ENCODE measurements around the gene RBM4. TPM values are rescaled to one million over a fixed set of nuclear protein-coding genes. Genes with fewer than 3 reads are reported as not detected.

RBM4 gene, protein sequence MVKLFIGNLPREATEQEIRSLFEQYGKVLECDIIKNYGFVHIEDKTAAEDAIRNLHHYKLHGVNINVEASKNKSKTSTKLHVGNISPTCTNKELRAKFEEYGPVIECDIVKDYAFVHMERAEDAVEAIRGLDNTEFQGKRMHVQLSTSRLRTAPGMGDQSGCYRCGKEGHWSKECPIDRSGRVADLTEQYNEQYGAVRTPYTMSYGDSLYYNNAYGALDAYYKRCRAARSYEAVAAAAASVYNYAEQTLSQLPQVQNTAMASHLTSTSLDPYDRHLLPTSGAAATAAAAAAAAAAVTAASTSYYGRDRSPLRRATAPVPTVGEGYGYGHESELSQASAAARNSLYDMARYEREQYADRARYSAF
- total RNA-seq, result 100 to 1,000 TPM in 1 of 2 donors, 10 to 100 TPM in 1; 70.9 to 120 TPM

GRCh38 chr11:66638177-66639065 is at the start of gene RBM4:
RBM4 (plus strand) TSS chr11:66638703; CDS start chr11:66639712, 1,009 bp downstream.

DNA sequence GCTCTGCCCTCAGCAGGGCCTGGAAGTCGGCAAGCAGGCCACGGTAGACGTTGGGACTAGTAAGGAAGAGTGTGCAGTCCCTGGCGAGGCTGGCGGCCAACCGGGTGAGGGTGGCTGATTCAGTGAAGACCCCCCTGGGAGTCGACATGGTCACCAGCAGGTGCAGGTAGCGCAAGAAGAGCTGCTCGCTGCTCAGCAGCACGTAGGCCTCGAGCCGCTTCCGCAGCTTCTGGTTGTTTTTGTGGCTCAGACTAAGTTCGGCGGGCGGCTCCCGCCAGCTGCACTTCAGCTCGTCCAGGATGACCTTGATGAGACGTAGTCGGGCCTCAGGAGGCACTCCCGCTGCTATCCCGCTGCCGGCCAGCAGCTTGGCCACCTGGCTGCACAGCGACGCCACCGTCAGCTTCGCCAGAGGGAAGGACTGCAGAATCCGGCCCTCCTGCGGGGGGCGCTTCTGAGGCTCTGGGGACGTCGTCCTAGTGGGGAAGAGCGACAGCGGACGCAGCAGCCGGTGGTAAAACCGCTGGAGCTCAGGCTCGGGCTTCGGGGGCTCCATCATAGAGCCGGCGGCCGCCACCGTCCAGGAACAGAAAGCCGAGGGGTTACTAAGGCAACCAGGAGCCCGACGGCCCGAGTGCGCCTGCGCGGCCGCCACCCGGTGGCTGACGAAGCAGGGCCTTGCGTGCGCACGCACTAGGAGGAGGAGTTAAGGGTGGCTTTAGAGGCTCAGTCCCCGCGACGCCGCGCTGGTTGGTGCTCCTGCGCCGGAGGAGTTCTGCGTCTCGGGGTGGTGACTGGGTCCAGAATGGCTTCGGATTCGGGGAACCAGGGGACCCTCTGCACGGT is 45.8 kb upstream of the RBM4 start, which contains the start of the genes CCDC87 and CCS:
CCDC87 (minus strand) TSS at position 607 of the 846 bp plus-strand sequence; CDS start at position 559, 48 bp downstream.
CCS (plus strand) TSS at position 729 of the 846 bp plus-strand sequence; CDS start at position 806, 77 bp downstream.

GRCh38 chr11:66616379-66617154 is 21.9 kb upstream of the RBM4 start, which contains the start of gene RBM14:
RBM14 (plus strand) TSS chr11:66616630; CDS start chr11:66616721, 91 bp downstream.

DNA sequence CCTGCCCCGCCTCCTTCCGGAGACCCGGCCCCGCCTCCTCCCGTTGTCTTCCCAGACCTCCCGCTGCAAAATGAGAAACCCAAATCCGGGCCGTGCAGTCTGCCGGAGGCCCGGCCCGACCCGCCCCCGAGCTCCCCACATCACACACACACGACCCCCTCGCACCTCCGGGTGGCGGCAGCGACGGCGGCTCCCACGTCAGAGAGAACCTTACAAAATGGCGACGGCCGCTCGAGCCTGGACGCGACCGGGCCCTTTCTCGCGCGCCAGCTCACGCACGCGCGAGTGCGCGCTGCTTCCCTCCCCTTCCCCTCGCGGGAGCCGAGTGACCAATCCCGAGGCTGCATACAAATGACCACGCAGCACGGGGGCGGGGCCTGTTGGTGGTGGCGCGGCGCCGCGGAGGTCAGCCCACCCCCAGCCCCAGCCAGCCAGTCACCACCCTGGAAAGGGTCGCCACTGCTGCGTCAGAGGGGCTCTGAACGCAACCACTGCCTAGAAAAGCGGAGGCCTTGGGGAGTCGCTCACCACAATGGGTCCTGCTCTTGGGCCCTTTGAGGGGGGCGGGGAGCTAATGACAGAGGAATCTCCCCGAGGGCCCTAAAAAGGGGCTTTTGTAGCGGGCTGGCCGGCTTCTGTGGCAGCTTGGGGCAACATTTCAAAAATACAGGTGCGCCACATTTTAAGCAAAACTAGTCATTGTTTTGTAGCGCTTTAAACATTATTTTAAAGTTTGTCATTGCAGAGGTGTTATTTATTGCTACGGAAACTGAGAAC is 39.3 kb downstream of the RBM4 start, which contains the start of gene RBM4B:
RBM4B (minus strand) TSS at position 289 of the 777 bp plus-strand sequence. CDS start 808 bp downstream, outside the sequence.

Small RNA genes within 50 kb of the gene (small RNA-seq; reads per million reads assigned to genes)
- 0 reads per million in 2 donors for gene RNU4-39P

Other genes with a start within 250 kb of the RBM4 start
- not detected for gene NPAS4, start 217.7 kb upstream of the RBM4 start, total RNA-seq
- 10 to 100 TPM; 22.0 to 45.6 TPM for gene MRPL11, start 199.9 kb upstream of the RBM4 start, total RNA-seq
- 10 to 100 TPM; 12.0 to 17.2 TPM for gene PELI3, start 171.8 kb upstream of the RBM4 start, total RNA-seq
- 10 to 100 TPM; 73.6 to 75.0 TPM for gene DPP3, start 158.3 kb upstream of the RBM4 start, total RNA-seq
- 10 to 100 TPM; 21.3 to 33.0 TPM for gene BBS1, start 128.1 kb upstream of the RBM4 start, total RNA-seq
- gene ZDHHC24, start 92.7 kb upstream of the RBM4 start, total RNA-seq, result 10 to 100 TPM; 10.7 to 13.8 TPM
- gene ACTN3, start 91.8 kb upstream of the RBM4 start, total RNA-seq, result not detected
- gene CTSF, start 70.1 kb upstream of the RBM4 start, total RNA-seq, result 10 to 100 TPM; 28.3 to 46.1 TPM
- under 1 TPM; 0.33 to 0.69 TPM for gene CCDC87, start 45.6 kb upstream of the RBM4 start, total RNA-seq
- 10 to 100 TPM; 25.5 to 40.0 TPM for gene CCS, start 45.5 kb upstream of the RBM4 start, total RNA-seq
- gene RBM14, start 22.1 kb upstream of the RBM4 start, total RNA-seq, result 10 to 100 TPM; 25.5 to 41.3 TPM
- gene RBM4B, start 39.2 kb downstream of the RBM4 start, total RNA-seq, result 10 to 100 TPM; 17.2 to 23.3 TPM
- 1 to 10 TPM; 6.5 to 9.0 TPM for gene SPTBN2, start 90.5 kb downstream of the RBM4 start, total RNA-seq
- gene RCE1, start 204.7 kb downstream of the RBM4 start, total RNA-seq, result 10 to 100 TPM; 12.7 to 18.3 TPM
- gene LRFN4, start 218.4 kb downstream of the RBM4 start, total RNA-seq, result 10 to 100 TPM; 17.2 to 19.3 TPM

All from melanocyte of skin (primary cell).